NCI-H146 (cell line): ENCODE measurements around the gene ZNF22.

ENCODE experiments used
- DNase-seq: peaks from one replicate; lab custom pipeline; 2025; lab: John Stamatoyannopoulos, UW

The ZNF22 gene

GRCh38 chr10:45015590-45015989 is 14.9 kb downstream of the ZNF22 start:
- no peak for DNase-seq

GRCh38 chr10:45023426-45023825 is 22.7 kb downstream of the ZNF22 start:
- no peak for DNase-seq

- no peak for DNase-seq
Observed at GRCh38 chr10:45034301-45034700, 33.6 kb downstream of the ZNF22 start.

- no peak for DNase-seq
Observed at GRCh38 chr10:45035673-45036072, 35.0 kb downstream of the ZNF22 start.

- DNase-seq: no peak
Observed at GRCh38 chr10:45040921-45041542, 40.3 kb downstream of the ZNF22 start.

GRCh38 chr10:45044290-45044689 is 43.6 kb downstream of the ZNF22 start:
- DNase-seq: no peak

- DNase-seq: no peak
Observed at GRCh38 chr10:45050551-45051235, 50.0 kb downstream of the ZNF22 start.

GRCh38 chr10:45052700-45053099 is 52.0 kb downstream of the ZNF22 start:
- no peak for DNase-seq

GRCh38 chr10:45053569-45054100 is 52.9 kb downstream of the ZNF22 start:
- DNase-seq: no peak
